SKM-1 (cell line): Measurements from ENCODE around the gene RB1.
"Not testable (repeated sequence)": the region's sequence is repeated elsewhere in the genome, so short reads cannot be mapped to it uniquely, and the experiment has no call there.

Experiments
- DNase-seq: peaks from one replicate; lab custom pipeline; 2025; ENCODE audit not compliant: unreplicated experiment; lab: John Stamatoyannopoulos, UW

Gene RB1

GRCh38 chr13:48297131-48297786 lies 6.3 kb upstream of the RB1 start:
- no peak for DNase-seq

DNA sequence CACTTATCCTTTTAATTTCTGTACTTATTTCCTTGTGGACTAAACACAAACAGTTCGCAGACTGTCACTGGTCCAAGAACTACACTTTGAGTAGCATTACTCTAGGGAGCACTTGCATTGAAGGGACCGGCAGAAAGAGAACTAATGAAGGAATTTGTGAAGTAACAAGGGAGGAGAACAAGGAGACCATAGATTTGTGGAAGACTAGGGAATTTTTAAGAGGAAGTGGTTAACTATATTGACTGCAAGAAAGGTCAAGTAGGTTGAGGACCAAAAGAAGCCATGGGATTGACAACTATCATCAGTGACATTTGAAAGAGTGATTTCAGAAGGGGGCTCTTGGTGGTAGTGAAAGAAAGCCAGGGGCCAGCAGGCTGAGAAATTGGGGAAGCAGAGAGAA lies 4.0 kb upstream of the RB1 start:
- no peak for DNase-seq

DNA sequence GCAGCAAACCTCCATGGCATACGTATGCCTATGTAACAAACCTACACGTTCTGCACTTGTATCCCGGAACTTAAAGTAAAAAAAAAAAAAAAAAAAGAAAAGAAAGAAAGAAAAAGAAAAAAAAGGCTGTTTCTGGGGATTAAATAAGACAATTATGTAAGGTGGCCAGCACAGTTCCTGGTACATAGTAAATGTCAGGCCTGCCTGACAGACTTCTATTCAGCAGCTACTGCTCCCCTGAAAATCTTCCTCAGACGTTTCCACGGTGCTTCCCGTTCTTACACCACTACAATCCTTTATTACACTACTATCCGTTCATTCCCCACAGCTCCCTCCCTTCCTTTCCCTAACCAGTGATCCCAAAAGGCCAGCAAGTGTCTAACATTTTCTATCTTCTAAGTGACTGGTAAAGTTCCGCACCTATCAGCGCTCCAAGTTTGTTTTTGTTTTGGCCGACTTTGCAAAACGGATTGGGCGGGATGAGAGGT lies 636 bp upstream of the RB1 start:
- DNase-seq: no peak

- peak; percentile 16 for DNase-seq
Observed at GRCh38 chr13:48304143-48304876, 759 bp downstream of the RB1 start.

DNA sequence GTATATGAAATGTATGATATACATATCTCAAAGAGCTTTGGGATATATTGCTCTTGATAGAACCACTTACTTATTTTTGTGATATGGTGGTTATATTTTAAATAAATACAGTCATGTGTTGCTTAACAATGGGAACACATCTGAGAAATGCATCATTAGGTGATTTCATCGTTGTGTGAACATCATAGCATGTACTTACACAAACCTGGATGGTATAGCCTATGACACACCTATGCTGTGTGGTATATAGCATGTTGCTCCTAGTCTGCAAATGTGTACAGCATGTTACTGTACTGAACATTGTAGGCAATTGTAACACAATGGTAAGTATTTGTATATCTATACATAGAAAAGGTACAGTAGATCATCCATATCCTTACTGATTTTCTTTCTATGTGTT lies 7.7 kb downstream of the RB1 start:
- DNase-seq: no peak

GRCh38 chr13:48315969-48316650 lies 12.6 kb downstream of the RB1 start:
- DNase-seq: no peak

DNA sequence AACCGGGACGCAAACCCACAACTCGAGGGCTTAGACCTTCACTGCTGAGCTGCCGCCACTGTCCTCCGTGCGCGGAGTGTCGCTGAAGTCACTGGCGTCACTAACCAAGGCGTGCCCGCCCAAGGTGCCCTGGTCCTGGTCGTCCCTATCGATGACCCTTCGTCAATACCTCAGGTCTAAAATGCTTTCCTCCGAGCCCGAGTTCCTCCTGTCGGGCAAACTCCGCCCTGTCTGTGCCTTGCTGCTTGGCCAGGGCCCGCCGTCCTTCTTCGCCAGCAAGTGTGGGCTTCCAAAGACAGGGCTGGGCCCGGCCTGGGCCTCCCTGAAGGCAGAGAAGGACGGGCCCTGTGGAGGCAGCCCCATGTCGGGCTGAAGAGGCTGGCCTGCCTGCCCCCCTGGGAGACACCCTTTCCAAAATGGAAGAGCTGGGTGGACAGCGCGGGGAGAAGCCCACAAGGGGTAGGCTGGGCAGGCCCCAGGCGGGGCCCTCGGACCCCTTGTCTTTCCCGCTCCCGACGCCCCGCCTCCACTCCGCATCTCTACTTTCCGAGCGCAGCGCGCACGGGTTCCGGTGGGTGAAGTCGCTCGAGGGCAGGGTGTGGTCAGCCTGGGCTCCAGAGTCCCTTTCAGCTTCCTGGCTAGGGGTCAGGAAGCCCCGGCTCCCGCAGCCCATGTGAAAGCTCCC lies 13.4 kb downstream of the RB1 start:
- no peak for DNase-seq

DNA sequence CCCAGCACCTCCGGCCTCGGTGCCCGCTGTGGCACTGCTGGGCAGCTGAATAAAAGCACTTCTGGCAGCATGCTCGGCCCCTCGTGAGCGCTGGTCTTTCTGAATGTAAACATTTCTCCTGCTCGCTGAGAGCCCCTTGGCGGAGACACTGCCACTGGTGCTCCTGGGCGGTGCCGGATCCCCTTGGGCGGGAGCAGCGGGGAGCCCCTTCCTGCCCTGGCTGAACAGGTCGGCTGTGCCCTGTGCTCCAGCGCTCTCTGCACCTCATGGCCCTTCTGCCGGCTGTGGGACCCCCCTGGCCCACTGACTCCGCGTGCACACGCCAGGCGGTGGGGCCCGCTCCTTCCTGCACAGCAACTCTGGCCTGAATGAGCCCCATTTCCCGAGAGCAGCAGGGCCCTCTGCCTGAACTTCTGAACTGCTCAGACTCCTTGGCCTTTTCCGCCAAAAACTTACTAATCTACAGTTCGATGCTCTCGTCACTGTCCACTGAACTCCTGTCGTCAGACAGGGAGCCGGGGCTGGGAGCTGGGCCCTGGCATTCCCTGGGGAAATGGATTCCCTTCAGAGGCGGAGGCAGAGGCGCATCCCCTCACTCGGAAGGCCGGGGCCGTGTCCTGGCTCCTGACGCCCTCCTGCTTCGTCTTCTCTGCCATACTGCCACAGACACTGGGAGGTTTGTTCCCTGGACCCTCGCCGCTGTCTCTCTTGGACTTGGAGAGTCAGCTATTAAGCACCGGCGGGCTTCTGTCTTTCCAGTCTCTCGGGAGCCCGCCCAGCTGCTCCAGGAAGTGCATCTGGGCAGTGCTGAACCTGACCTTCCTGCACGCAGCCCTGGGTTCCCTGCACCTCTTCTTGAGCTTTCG lies 14.2 kb downstream of the RB1 start:
- no peak for DNase-seq

DNA sequence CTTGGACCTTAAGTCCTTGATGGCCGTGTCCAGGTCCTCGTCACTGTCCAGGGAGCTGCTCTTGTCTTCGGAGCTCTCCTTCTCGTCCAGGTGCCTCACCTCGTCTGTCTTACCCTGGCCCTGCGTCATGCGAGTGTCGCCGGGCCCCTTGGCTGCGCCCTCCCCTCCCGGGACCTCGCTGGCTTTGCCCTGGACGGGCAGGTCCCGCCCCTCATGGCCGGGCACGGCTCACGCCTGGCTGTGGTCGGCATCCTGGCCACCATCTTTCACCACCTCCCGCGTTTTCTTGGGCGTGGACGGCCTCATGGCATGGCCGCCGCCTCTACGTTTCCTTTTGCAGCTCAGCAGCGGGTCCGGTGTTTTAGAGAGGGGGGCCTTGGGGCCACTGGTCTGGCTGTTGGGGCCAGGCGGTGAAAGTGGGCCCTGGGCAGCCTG lies 14.8 kb downstream of the RB1 start:
- no peak for DNase-seq

DNA sequence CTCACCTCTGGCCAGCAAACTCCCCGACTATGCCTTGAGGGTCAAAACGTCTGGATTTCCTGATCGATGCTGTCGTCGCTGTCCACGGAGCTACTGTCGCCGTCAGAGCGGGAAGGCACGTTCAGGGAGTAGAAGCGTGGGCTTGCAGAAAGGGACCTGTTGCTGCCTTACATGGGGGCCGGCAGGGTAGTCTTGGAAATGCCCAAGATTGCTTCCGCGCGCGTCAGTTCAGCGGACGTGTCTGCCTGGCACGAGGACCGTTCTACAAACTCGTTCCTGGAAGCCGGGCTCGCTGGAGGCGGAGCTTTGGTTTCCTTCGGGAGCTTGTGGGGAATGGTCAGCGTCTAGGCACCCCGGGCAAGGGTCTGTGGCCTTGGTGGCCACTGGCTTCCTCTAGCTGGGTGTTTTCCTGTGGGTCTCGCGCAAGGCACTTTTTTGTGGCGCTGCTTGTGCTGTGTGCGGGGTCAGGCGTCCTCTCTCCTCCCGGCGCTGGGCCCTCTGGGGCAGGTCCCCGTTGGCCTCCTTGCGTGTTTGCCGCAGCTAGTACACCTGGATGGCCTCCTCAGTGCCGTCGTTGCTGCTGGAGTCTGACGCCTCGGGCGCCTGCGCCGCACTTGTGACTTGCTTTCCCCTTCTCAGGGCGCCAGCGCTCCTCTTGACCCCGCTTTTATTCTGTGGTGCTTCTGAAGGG lies 15.4 kb downstream of the RB1 start:
- DNase-seq: no peak

DNA sequence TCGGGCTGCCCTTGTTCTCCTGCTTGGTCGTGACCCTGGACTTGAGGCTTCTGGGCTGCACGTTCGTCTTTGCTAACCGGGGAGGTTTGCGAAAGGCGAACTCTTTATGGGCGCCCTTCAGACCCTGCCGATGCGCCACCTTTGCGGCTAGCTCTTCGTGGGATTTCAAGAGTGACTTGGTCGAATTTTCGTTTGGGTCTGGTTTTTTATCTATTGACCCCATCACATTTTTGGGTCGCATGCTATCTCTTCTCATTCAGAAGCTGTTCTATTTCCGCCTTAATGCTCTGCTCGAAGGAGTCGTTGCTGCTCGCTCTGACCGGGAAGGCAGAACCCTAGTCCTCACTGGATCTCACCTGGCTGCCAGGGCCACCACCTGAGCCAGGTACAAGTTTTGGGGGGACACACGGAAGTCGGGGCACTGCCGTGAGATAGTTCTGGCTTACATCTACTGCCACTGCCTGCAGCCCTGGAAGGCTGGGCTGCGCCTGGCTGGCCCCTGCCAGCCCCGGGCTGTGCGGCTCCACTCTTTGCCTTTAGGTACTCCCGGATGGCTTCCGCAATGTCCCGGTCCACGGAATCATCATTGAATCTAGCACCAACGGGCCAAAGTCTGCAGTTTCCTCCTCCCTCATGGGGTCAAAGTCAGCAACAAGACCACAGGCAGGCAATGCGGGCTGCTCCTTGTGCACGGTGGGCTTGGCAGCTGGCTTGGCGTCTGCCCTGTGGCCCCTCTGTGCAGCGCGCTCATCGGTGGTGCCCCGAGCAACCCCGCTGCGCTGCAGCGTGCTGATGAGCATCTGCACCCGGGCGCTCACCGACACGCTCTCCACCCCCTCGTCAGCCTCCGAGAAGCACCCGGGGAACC lies 16.2 kb downstream of the RB1 start:
- no peak for DNase-seq

GRCh38 chr13:48320399-48320790 lies 16.8 kb downstream of the RB1 start:
- DNase-seq: no peak

DNA sequence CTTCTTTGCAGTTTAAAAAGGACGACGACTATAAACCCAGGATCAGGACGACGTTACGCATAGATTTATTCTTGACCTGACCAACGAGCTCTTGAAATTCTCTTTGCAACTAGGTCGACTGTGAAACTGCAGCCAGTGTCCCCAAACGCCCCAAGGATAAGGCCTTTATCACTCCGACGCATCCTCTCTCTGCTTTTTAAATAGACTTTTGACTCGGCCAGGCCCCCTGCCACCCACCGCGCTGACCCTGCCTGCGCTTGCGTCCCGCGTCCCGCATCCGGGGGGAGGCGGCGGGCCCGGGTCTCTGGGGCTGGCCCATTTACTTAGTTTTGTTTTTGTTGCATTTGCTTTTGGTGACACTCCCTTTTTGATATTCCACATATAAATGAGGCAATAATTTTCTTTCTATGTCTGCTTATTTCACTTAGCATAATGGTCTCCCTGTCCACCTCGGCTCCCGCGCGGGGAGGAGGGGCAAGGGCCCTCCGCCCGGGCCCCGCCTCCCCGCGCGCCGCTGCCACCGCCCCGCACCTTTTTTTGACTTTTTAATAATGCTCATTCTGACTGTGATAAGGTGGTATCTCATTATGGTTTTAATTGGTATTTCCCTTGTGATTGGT lies 17.4 kb downstream of the RB1 start:
- DNase-seq: no peak

DNA sequence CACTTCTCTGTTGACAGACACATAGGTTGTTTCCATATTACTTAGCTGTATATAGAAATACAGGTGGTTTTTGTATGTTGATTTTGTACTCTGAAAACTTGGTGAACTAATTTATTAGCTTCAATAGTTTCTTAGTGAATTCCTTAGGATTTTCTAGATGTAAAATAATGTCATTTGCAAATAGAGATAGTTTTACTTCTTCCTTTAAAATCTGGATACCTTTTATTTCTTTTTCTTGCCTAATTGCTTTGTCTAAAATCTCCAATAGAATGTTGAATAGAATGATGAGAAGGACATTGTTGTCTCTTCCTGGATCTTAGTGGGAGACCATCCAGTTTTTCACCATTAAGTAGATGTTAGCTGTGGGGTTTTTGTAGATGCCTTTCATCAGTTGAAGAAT lies 18.7 kb downstream of the RB1 start:
- DNase-seq: no peak

DNA sequence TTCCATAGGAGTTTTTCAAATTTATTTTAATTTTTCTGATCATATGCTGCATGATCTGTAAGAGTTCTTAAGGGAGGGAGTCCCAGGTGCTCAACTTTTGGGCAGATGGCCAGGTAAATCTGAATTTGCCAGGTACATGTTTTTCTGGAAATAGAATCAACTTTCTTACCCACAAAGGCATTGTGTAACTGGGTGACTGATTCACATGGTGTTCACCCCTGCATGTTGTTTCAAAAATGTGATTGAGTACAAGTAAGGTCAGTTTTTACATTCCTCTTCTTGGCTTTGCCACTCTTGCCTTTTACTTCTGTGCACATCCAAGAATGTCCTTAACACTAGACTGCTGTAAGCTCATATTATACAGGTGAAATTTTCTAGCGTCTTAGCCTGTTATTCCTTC lies 30.4 kb downstream of the RB1 start:
- DNase-seq: no peak

GRCh38 chr13:48334534-48335127 lies 31.1 kb downstream of the RB1 start:
- peak; percentile 35 for DNase-seq

DNA sequence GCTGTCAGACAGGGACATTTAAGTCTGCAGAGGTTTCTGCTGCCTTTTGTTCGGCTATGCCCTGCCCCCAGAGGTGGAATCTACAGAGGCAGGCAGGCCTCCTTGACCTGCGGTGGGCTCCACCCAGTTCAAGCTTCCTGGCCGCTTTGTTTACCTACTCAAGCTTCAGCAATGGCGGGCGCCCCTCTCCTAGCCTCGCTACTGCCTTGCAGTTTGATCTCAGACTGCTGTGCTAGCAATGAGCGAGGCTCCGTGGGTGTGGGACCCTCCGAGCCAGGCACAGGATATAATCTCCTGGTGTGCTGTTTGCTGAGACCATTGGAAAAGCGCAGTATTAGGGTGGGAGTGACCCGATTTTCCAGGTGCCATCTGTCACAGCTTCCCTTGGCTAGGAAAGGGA lies 35.6 kb downstream of the RB1 start:
- not testable (repeated sequence) for DNase-seq

DNA sequence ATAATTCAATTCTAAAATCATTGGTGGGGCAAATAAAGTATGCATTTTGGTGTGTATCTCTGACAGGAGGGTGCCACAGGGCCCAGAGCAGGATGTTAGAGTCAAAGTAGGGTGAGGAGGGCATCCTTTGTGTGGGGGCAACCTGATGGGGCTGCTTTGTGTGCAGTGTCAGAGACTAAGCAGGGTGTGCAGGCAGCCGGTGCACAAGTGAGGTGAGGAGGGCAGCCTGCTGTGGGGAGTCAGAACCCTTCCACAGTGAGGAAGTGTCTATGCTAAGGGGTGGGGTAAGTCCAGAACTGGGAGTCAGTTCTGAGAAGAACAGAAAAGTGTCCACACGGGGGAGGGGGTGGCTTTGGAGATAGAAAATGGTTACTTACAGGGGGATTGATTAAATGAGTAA lies 40.7 kb downstream of the RB1 start:
- no peak for DNase-seq
